GM21367 (cell line): ENCODE data around the gene MEOX2.

Experiments
- ATAC-seq: cut with Tn5 transposase; IDR thresholded peaks from one replicate; pipeline ENCODE4 v1.9.1; 2021; ENCODE audit not compliant: unreplicated experiment

The MEOX2 gene

DNA sequence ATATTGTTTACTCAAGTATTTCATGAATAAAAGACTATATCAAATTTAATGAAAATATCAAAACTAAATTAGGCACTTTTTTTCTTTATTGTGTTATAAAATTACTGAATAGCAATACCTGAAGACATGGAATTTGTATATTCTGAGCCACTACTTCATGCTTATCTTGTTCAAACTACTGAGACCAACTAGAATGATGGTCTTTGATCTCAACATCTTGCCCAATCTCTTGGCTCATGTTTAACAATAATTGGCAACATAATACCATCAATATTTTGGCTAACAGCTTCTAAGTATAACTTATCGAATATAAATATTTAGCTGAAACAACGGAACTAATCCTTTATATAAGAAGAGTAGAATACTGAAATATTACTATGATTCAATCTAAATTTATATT, 68.2 kb downstream of the MEOX2 start:
- no peak for ATAC-seq

DNA sequence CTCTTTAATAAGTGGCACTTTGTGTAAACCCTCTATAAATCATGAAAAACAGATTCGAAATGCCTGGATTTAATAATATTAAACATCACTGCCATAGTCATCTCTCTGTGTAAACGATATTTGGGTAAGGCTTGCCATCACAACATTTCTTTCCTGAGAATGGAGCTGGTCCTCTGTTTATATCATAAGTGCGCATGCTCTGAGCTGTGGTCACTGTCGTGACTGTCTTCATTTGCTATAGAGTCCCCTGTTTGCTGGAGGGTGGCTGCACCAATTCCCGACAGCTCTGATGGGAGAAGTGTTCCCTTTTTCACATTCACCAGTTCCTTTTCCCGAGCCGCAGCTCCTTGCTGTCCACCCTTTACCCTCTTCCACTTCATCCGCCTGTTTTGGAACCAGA, 74.3 kb downstream of the MEOX2 start:
- ATAC-seq: no peak

DNA sequence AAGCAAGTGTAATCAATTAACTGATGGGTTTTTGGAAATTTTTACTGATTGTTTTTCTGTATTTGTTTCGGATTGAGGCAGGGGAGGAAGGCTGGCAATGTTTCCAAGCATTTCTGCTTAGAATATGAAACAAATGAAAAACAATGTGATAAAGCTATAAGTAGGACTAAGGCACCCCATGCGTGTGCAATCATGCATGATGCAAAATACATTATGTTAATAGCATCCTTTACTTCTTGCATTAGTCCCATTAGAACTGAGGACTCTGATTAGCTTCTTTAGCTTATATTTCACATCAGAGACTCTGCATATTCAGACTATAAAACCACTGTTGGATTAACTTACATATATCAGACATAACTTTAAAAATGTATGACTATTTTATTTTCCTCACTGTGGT, 76.0 kb downstream of the MEOX2 start:
- ATAC-seq: no peak

- no peak for ATAC-seq
Observed at GRCh38 chr7:15609287-15609686, 77.2 kb downstream of the MEOX2 start.

DNA sequence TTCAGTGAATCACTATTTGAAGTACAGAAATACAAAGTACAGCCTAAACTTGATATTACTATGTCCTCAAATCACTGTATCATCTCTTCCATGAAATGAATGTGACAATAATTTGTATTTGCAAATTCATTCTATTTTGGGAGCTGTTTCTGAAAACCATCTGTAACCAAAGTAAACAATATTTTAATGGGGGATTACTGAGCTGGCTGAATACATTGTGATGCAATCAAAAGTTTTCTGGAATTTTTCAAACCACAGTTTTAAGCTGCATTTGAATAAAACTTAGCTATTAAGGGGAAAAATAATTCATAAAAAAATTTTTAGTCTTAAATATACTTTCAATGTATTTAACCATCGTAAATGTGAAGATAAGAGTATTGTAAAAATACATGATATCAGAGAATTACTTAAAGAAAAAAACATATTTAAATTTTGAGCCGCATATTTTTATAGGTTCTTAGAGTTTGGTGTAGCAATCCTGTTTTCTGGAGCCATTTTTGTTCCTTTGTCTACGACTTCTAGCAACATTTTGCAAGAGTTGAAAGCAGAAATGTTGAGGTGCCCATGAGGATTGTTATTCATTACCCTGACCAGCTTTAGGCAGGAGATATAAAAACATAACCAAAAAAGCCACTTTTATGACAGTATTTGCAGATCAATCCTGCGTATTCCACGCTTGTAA, 78.8 kb downstream of the MEOX2 start:
- ATAC-seq: no peak

DNA sequence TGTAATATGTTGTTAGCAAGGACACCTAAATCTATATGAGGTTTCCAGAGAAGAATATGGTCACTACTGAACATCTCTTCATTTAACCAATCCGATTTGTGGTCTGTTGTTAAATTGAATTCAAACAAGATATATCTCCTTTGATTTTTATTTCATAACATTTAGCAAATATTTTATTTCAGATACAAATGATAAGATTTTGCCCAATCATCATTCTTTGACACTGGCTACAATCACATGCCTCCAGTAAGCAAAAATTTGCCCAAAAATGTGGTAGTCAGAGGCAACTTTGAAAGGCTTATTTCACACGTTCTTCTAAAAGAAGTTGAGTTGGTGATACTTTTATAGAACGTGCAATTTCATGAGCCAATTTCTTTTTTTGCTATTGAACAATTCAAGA, 79.9 kb downstream of the MEOX2 start:
- no peak for ATAC-seq

- no peak for ATAC-seq
Observed at GRCh38 chr7:15604166-15604565, 82.3 kb downstream of the MEOX2 start.

DNA sequence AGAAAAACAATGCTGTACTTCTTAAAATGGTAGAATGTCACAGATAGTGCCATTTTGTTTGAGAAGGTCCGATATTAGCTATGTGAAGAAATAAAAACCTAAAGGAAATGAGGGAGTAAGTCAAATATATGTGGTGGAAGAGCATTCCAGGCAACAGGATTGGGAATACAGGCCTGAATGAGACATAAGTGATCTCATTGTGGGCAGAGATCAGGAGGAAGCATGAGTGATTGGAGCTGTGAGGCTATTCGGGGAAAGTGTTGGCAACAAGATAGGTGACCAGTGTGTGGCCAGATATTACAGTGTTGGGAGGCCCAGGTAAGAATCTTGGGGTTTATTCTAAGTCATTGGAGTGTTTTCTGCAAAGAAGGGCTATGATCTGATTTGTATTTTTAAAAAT, 83.4 kb downstream of the MEOX2 start:
- ATAC-seq: no peak

DNA sequence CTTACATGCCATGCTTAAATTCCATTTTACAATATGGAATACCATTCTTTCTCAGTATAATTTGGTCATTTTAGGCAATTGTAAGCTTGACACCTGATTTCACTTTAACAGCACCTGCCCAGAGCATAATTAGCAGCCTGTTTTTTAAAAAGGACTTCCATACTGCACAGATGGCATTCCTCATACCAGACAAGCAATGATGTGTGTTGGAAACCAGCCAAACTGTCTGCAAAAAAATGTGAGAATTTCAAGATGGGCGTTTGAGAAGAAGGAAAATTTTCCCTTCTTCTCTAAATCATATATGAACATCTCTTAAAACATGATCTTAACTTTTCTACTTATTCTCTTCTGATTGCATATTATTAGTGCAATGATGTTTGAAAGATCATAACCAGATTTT, 84.2 kb downstream of the MEOX2 start:
- ATAC-seq: no peak

GRCh38 chr7:15601175-15601574, 85.3 kb downstream of the MEOX2 start:
- no peak for ATAC-seq

DNA sequence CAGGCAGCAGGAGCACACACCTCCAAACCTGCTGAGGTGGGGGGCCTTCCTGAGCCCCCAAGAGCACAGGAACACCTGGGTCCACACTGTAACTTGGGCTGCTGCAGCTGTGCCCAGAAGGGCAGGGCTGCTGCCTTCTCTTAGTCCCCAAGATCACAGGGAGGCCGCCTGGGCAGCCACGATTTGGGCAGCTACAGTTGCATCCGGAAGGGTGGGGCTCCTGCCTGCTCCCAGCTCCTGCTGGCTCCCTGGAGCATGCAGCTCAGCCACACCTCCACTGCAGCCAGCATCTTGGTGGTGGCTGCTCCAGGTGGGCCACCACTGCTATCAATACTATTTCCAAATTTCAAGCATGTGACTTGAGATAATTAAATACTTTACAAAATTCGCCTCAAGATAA, 86.2 kb downstream of the MEOX2 start:
- no peak for ATAC-seq

DNA sequence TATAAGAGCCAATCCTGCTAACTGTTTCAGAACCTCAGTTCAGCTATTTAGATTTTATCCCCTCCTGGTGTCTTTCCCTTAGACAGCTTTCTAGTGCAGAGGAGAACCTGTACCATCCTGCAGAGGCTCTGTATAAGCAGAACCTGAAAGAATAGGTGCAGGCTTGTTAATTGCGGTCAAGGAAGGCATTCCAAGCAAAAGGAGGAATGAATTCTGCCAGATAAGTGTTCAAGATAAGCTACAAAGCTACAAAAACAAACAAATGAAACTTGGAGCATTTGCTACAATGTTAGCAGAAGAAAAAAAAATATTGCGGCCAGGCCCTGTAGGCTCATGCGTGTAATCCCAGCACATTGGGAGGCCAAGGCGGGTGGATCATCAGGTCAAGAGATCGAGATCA, 92.0 kb downstream of the MEOX2 start:
- ATAC-seq: no peak

- ATAC-seq: no peak
Observed at GRCh38 chr7:15593382-15593781, 93.1 kb downstream of the MEOX2 start.

DNA sequence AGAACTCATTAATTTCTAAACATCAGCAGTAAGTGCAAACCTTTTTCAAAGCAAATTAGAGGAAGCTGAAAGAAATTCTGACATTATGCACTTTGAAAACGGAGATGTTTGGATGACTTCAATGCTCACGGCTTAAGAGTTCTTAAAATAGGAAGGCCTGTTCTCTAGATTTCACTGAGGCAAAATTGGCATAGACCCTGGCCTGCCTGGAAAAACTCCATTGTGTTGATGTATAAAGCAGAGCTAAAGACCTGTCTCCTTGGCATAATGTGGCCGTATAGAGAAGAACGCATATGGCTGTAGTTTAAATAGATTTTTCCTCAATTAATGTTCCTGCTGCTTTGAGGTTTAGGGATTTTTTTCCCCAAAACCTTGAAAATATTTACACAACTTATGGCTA, 100.2 kb downstream of the MEOX2 start:
- no peak for ATAC-seq

- no peak for ATAC-seq
Observed at GRCh38 chr7:15584575-15584974, 101.9 kb downstream of the MEOX2 start.

DNA sequence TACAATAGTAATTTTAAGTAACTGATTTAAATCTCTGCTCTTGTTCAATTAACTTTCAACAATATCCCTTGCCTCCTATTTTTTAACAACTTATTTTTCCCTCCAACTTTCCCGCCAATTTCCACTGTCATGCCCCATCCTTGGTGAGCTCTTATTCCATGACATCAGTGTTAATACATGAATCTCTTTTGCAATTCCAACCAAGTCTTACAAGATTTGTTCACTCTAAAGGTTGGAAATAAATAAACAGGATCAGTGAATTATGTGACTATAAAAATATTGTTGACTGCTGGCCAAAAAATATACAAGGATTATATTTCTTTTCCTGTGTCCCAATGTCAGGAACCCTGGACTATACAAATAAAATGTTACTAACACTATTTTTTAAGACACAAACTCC, 103.7 kb downstream of the MEOX2 start:
- no peak for ATAC-seq

DNA sequence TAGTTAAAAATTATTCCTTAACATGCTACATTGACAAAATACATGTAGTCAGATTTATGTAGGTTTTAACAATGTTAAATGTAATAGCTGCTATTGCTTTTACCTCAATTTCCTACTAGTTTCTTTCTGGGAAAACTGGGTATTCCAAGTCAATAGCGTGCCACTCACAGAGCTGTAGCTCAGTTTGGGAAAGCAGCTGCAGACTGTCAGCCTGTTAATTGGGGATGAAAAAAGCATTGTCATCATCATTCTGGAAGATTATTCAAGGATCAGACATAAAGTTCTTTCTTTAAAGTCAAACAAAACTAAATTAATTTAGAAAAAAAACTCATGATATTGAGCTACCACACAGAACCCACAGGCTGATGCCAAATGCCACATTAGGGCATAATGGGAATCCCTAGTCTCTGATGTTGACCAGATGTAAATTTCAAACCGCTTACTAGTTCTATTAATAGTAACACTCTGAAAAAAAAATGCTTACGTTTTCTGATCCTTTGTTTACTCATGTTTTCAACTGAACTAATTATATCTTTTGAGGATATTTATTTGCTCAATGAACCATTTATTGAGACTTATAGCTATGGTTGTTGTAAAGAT, 105.0 kb downstream of the MEOX2 start:
- ATAC-seq: no peak

- ATAC-seq: no peak
Observed at GRCh38 chr7:15580604-15581351, 105.7 kb downstream of the MEOX2 start.

- no peak for ATAC-seq
Observed at GRCh38 chr7:15577600-15577999, 108.9 kb downstream of the MEOX2 start.

- no peak for ATAC-seq
Observed at GRCh38 chr7:15571301-15571878, 115.1 kb downstream of the MEOX2 start.

GRCh38 chr7:15567652-15568051, 118.8 kb downstream of the MEOX2 start:
- no peak for ATAC-seq

GRCh38 chr7:15567036-15567435, 119.4 kb downstream of the MEOX2 start:
- no peak for ATAC-seq
